Ramos (cell line): Measurements from ENCODE around the gene ADA.

Experiments used
- in situ Hi-C: fragments of 300-500 bp; cut with MboI; formaldehyde crosslinking; loops from one replicate; pipeline ENCODE4 v1.14.3; 2022; ENCODE audit warnings: low sequenced_read_pairs; ENCODE audit not compliant: unreplicated experiment

The ADA gene

GRCh38 chr20:44651684-44652423 is at the start of gene ADA:
TSS of gene ADA (minus strand) at chr20:44651699. CDS start at chr20:44651607, 92 bp downstream.
- in situ Hi-C loops, result no loop called here

- in situ Hi-C loops, result no loop called here
Measured at GRCh38 chr20:44700306-44700705, 48.8 kb upstream of the ADA start.

- in situ Hi-C loops, result loop anchor here (25.0 kb wide), 1 partner anchor 486 kb away; the partner anchor contains the start of gene OSER1
Measured at GRCh38 chr20:44698351-44698750, 46.9 kb upstream of the ADA start.

- in situ Hi-C loops, result loop anchor here (25.0 kb wide), 1 partner anchor 485 kb away; the partner anchor contains the start of gene OSER1
Measured at GRCh38 chr20:44697041-44697440, 45.5 kb upstream of the ADA start.

- in situ Hi-C loops, result loop anchor here (25.0 kb wide), 1 partner anchor 484 kb away; the partner anchor contains the start of gene OSER1
Measured at GRCh38 chr20:44696315-44696714, 44.8 kb upstream of the ADA start.

GRCh38 chr20:44695674-44696300 is 44.3 kb upstream of the ADA start:
- in situ Hi-C loops, result loop anchor here (25.0 kb wide), 1 partner anchor 483 kb away; the partner anchor contains the start of gene OSER1

GRCh38 chr20:44695295-44695673 is 43.8 kb upstream of the ADA start:
- in situ Hi-C loops, result loop anchor here (25.0 kb wide), 1 partner anchor 483 kb away; the partner anchor contains the start of gene OSER1

GRCh38 chr20:44694159-44694558 is 42.7 kb upstream of the ADA start:
- in situ Hi-C loops, result loop anchor here (25.0 kb wide), 1 partner anchor 482 kb away; the partner anchor contains the start of gene OSER1

GRCh38 chr20:44693627-44694026 is 42.1 kb upstream of the ADA start:
- in situ Hi-C loops, result loop anchor here (25.0 kb wide), 1 partner anchor 481 kb away; the partner anchor contains the start of gene OSER1

- in situ Hi-C loops, result loop anchor here (25.0 kb wide), 1 partner anchor 481 kb away; the partner anchor contains the start of gene OSER1
Measured at GRCh38 chr20:44692932-44693480, 41.5 kb upstream of the ADA start.

GRCh38 chr20:44691424-44692423 is 40.2 kb upstream of the ADA start:
- in situ Hi-C loops, result loop anchor here (25.0 kb wide), 1 partner anchor 479 kb away; the partner anchor contains the start of gene OSER1

- in situ Hi-C loops, result loop anchor here (25.0 kb wide), 1 partner anchor 479 kb away; the partner anchor contains the start of gene OSER1
Measured at GRCh38 chr20:44690781-44691423, 39.4 kb upstream of the ADA start.

- in situ Hi-C loops, result loop anchor here (5.0 to 25.0 kb wide), 3 partner anchors 42 to 478 kb away; partner anchors contain the start of gene OSER1
Measured at GRCh38 chr20:44689809-44690208, 38.3 kb upstream of the ADA start.

- in situ Hi-C loops, result loop anchor here (5.0 to 25.0 kb wide), 3 partner anchors 44 to 476 kb away; partner anchors contain the start of gene OSER1
Measured at GRCh38 chr20:44688053-44688625, 36.6 kb upstream of the ADA start.

GRCh38 chr20:44686934-44687333 is 35.4 kb upstream of the ADA start:
- in situ Hi-C loops, result loop anchor here (5.0 to 25.0 kb wide), 3 partner anchors 45 to 475 kb away; partner anchors contain the start of gene OSER1

- in situ Hi-C loops, result loop anchor here (25.0 kb wide), 1 partner anchor 472 kb away; the partner anchor contains the start of gene OSER1
Measured at GRCh38 chr20:44684047-44684967, 32.8 kb upstream of the ADA start.
